HK-2 (cell line): ENCODE measurements around the gene SPSB3.
"Not testable (repeated sequence)": the region's sequence is repeated elsewhere in the genome, so short reads cannot be mapped to it uniquely, and the experiment has no call there.

ENCODE experiments used
- DNase-seq: peaks from one replicate; pipeline ENCODE4 v3.0.0-alpha.2; 2018; ENCODE audit not compliant: unreplicated experiment

SPSB3 gene

DNA sequence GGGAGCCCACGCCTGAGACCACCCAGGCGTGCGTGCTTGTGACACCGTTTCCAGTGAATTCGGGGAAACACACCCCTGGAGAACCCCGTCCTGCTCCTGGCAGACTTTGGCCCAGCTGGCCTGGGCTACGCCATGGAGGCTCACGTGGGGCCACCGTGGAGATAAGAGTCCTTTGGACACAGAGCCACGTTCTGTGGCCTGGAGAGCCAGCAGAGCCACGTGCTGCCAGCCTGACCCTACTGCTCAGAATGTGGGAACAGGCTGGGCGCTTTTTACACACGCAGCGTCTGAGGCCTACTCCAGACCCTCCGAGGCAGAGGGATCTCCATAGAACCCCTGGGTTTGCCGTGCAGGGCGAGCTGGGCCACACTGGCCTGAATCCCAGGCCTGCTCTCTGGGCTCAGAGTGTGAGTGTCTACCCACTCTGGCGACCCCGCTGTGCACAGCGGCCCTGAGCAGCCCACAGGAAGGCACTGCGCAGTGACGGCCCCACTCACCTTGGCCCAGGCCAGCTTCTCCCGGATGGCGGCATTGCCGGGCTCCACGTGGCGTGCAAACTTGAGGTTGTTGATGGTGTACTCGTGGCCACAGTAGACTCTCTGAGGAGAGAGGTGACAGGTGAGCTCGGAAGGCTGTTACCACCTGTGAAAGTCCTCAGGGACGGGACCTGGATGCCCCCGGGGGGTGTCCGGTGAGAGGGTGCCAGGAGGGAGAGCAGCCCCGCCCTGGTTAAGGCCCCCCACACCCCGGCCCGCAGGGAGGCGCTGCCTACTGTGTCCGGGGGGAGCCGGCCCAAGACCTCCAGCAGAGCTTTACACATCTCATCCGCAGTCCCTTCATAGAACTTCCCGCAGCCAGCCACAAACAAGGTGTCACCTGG is 34.3 kb upstream of the SPSB3 start:
- DNase-seq: no peak

- no peak for DNase-seq
Measured at GRCh38 chr16:1815461-1815860, 33.1 kb upstream of the SPSB3 start.

GRCh38 chr16:1812732-1813163 is 30.4 kb upstream of the SPSB3 start:
- DNase-seq: no peak

GRCh38 chr16:1810536-1810935 is 28.2 kb upstream of the SPSB3 start:
- DNase-seq: no peak

GRCh38 chr16:1810106-1810505 is 27.7 kb upstream of the SPSB3 start:
- DNase-seq: no peak

GRCh38 chr16:1809281-1809801 is 27.0 kb upstream of the SPSB3 start:
- DNase-seq: no peak

DNA sequence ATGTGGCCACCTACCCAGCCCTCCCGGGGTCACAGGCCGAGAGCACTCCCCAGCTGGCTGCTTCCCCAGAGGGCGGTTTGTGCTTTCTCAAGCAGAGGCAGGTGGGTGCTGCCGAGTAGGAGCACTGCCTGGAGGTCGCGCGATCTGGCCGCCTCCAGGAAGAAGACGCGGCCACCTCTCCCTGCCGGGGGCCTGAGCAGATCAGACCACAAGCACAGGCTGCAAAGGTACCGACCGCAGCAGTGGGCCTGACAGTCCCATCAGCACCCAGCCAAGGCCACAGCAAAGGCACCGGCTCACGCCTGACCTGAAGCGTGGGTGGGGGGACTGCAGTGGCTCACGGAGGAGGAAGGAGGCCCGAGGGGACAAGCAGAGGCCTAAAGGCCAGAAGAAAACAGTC is 26.3 kb upstream of the SPSB3 start:
- DNase-seq: no peak

GRCh38 chr16:1807626-1808025 is 25.3 kb upstream of the SPSB3 start:
- DNase-seq: no peak

DNA sequence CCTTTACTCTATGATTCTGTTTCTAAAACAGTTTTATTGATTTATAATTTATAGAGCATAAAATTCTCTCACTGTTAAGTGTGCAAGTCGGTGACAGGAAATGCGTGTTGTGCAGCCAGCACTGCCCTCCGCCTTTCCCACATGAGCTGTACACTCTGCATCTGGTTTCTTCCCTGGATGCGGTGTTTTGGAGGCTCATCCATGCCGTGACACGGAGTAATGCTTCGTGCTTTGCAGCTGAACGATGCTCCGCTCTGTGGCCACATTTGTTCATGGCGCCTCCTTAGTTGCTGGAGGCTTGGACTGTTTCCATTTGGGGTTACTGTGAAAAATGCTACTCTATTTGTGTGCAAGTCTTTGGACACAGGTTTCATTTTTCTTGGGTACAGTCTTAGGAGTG is 18.3 kb upstream of the SPSB3 start:
- no peak for DNase-seq

DNA sequence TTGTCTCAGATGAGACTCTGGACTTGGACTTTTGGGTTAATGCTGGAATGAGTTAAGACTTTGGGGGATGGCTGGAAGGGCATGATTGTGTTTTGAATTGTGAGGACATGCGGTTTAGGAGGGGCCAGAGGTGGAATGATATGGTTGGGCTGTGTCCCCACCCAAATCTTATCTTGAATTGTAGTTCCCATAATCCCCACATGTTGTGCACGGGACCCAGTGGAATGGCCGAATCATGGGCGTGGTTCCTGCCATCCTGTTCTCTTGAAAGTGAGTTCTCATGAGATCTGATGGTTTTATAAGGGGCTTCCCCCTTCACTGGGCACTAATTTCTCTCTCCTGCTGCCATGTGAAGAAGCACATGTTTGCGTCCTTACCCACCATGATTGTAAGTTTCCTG is 16.9 kb upstream of the SPSB3 start:
- DNase-seq: not testable (repeated sequence)

GRCh38 chr16:1794908-1795666 is 12.7 kb upstream of the SPSB3 start:
- no peak for DNase-seq

DNA sequence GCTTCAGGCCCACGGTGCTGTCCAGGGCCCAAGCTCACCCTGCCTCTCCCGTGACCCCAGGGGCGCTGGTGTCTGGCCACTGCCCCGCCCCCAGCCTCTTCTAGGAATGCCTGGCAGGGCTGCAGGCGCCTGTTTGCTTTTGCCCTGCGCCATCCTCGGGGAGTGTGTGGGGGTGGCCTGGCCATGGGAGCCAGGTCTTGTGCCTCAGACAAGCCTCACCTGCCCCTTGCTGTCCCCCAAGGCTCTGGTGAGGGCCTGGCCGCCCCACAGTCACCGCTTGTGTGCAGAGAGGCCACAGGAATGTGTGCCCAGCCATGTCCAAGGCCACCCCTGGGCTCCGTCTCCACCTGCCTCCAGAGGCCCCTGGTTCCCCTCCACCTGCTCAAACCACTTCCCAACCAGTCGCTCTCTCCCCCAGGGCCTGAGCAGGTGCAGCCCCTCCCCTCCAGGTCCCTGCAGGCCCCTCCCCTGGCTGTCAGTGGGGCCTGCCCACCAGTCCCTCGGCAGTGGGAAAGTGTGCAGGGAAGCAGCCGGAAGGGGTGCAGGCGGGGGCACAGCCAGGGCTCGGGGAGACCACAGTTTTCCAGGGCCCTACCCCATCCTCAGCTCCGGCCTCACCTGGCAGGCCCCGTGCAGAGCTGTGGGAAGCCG is 12.0 kb upstream of the SPSB3 start:
- no peak for DNase-seq

DNA sequence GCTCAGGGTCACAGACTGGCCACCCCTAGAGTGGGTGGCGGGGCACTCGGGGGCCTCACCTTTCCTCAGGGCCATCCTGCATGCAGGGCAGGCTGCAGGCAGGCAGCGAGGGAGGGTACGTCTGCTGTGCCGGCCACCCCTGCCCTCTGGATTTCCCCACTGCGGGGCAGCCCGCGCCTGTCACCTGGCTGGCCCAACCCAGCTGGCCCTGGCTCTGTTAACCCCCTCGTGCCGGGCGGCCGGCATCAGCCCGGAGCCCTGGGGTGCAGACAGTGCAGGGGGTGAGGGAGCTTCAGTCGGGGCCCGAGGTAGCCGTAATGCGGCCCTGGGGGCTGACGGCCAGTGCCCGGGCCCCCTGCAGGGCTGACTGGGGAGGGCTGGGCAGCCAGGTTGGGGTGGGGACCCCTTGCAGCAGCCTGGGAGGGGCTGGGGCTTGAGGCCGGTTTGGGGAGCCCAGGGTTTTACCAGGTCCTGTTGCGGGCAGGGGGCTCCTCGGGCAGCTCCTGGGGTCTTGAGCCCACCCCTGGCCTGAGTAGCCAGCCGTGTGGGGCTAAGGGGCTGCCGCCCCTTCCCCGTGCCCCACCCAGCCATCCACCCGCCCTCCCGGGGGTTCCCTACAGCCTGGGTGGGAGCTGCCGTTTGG is 11.3 kb upstream of the SPSB3 start, which contains the start of gene IGFALS:
Gene IGFALS (minus strand): TSS at position 128 of the 643 bp plus-strand sequence. CDS start 53 bp downstream, at position 75.
- DNase-seq: no peak

GRCh38 chr16:1792836-1793577 is 10.6 kb upstream of the SPSB3 start:
- DNase-seq: no peak

GRCh38 chr16:1791943-1792812 is 9.8 kb upstream of the SPSB3 start:
- no peak for DNase-seq

- DNase-seq: no peak
Measured at GRCh38 chr16:1791256-1791942, 9.0 kb upstream of the SPSB3 start.

- no peak for DNase-seq
Measured at GRCh38 chr16:1790611-1791255, 8.4 kb upstream of the SPSB3 start.

GRCh38 chr16:1790261-1790610 is 7.9 kb upstream of the SPSB3 start:
- DNase-seq: no peak

DNA sequence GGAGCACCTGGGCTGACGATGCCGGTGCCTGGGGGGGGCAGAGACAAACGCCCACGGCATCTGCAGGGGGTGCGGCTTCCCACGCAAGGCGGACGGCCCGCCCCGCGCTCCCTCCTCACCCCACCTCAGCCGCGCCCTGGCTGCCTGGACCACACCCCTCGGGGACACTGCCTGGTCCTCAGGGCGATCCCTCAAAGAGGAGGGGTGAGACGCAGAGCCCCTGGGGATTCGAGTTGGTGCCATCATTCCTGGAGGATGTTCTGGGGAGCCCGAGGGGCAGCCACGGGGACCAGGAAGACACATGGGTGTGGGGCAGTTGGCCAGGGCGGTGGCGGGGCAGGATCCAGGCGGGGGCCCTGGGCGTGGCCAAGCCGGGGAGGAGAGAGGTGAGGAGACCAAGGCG is 7.3 kb upstream of the SPSB3 start:
- no peak for DNase-seq
